ENCODE measurements around the gene SBF2. TPM values are rescaled to one million over a fixed set of nuclear protein-coding genes. Genes with fewer than 3 reads are reported as not detected.
"Not testable (repeated sequence)": the region's sequence is repeated elsewhere in the genome, so short reads cannot be mapped to it uniquely, and the experiment has no call there.

The SBF2 gene
- total and polyA plus RNA-seq, 2 donors, result 8.1 to 10.2 TPM

DNA sequence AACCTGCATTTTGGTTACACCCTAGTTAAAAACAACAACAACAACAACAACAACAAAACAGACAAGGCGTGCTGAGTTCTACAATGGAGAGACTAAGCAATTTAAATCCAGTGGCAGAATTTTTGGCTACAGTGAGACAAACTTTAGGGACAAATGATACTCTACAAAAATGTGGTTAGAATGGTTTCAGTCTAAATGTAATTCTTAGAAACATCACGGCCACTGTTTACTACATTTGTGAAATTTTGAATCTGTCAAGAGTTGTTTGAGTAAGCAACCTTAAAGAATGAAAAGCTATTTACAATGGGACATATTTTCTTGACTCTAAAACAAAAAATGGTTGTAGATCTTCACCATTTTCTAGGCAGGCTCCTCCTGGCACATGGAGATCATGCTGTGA lies 370.7 kb downstream of the SBF2 start:
- H3K4me1 ChIP-seq (ENCODE audit: control insufficient read depth in 2 of 2, insufficient read depth in 2 of 2, low read length in 2 of 2), result no peaks in the 10 kb centered on the region
- no peaks in the 10 kb centered on the region for H3K9me3 ChIP-seq (ENCODE audit: control insufficient read depth in 2 of 2, insufficient read depth in 1 of 2, low read length in 1 of 2)
- H3K4me3 ChIP-seq (ENCODE audit: low read length in 2 of 2), result no peak overlapping the region
- WGBS, result 98% methylated on average over 2 of the region's 2 CpGs
- no peaks in the 10 kb centered on the region for H3K27me3 ChIP-seq (ENCODE audit: control insufficient read depth in 2 of 2, insufficient read depth in 1 of 2, low read length in 1 of 2)
- DNase-seq (ENCODE audit: low read depth in 6 of 9, low spot score in 9 of 9), result no peak
- H3K27ac ChIP-seq (ENCODE audit: low read depth in 1 of 2, low read length in 1 of 2), result no peak overlapping the region
- no peaks in the 10 kb centered on the region for H3K36me3 ChIP-seq (ENCODE audit: control insufficient read depth in 2 of 2, insufficient read depth in 2 of 2, low read length in 1 of 2)

DNA sequence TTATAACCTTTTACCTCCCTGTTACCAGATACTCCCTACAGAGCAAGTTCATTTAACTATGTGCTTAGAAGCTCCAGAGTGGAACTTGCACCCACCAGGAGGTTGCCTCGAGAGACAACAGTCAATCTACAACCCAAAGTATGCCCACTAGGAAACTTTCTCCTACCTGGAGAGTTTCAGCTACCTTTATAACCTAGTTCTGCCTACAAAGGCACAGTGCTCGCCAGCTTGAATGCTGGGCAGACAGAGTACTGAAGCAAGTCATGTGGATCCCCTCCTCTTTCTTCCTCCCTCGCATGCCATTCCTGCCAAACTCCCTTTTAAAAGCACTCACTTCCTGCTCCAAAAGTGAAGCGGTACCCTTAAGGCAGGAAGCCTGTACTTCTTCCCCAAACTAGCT lies 371.2 kb downstream of the SBF2 start:
- Histone ChIP-seq H3K36me3 (ENCODE audit: control insufficient read depth in 2 of 2, insufficient read depth in 2 of 2, low read length in 1 of 2) (no peaks in the 10 kb centered on the region), H3K9me3 (ENCODE audit: control insufficient read depth in 2 of 2, insufficient read depth in 1 of 2, low read length in 1 of 2) (no peaks in the 10 kb centered on the region), H3K4me3 (ENCODE audit: low read length in 2 of 2) (no peak overlapping the region), H3K27me3 (ENCODE audit: control insufficient read depth in 2 of 2, insufficient read depth in 1 of 2, low read length in 1 of 2) (no peaks in the 10 kb centered on the region), H3K27ac (ENCODE audit: low read depth in 1 of 2, low read length in 1 of 2) (no peak overlapping the region), H3K4me1 (ENCODE audit: control insufficient read depth in 2 of 2, insufficient read depth in 2 of 2, low read length in 2 of 2) (no peaks in the 10 kb centered on the region)
- no peak for DNase-seq (ENCODE audit: low read depth in 6 of 9, low spot score in 9 of 9)
- WGBS, result 91% methylated on average over 4 of the region's 4 CpGs

DNA sequence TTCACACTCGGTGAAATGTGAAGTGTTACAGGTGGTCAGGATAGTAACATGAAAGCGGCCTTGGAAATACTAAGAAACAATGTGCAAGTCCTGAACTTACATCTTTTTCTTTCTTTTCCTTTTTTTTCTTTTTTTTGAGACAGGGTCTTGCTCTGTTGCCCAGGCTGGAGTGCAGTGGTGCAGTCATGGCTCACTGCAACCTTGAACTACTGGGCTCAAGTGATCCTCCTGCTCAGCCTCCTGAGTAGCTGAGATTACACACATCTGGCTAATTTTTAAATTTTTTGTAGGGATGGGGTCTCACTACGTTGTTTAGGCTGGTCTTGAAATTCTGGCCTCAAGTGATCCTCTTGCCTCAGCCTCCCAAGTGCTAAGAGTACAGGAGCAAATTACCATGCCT lies 377.5 kb downstream of the SBF2 start:
- no peaks in the 10 kb centered on the region for H3K9me3 ChIP-seq (ENCODE audit: control insufficient read depth in 2 of 2, insufficient read depth in 1 of 2, low read length in 1 of 2)
- WGBS, result 99% methylated on average over 3 of the region's 3 CpGs
- H3K4me1 ChIP-seq (ENCODE audit: control insufficient read depth in 2 of 2, insufficient read depth in 2 of 2, low read length in 2 of 2), result no peaks in the 10 kb centered on the region
- no peak overlapping the region for H3K4me3 ChIP-seq (ENCODE audit: low read length in 2 of 2)
- DNase-seq (ENCODE audit: low read depth in 6 of 9, low spot score in 9 of 9), result no peak
- H3K27me3 ChIP-seq (ENCODE audit: control insufficient read depth in 2 of 2, insufficient read depth in 1 of 2, low read length in 1 of 2), result no peaks in the 10 kb centered on the region
- no peak overlapping the region for H3K27ac ChIP-seq (ENCODE audit: low read depth in 1 of 2, low read length in 1 of 2)
- no peaks in the 10 kb centered on the region for H3K36me3 ChIP-seq (ENCODE audit: control insufficient read depth in 2 of 2, insufficient read depth in 2 of 2, low read length in 1 of 2)

DNA sequence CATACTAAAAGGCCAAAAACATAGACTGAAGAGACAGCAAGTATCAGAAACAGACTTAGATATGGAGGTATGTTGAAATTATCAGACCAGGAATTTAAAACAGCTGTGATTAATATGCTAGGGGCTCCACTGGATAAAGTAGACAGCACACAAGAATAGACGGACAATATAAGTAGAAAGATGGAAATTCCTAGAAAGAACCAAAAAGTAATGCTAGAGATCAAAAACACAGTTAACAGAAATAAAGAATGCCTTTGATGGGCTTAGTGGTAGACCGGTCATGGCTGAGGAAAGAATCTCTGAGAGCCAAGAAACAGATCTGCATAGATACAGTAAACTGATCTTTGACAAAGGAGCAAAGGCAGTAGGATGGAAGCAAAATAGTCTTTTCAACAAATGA lies 380.0 kb downstream of the SBF2 start:
- Histone ChIP-seq H3K4me3 (ENCODE audit: low read length in 2 of 2) (no peak overlapping the region), H3K9me3 (ENCODE audit: control insufficient read depth in 2 of 2, insufficient read depth in 1 of 2, low read length in 1 of 2) (no peaks in the 10 kb centered on the region), H3K4me1 (ENCODE audit: control insufficient read depth in 2 of 2, insufficient read depth in 2 of 2, low read length in 2 of 2) (no peaks in the 10 kb centered on the region), H3K36me3 (ENCODE audit: control insufficient read depth in 2 of 2, insufficient read depth in 2 of 2, low read length in 1 of 2) (no peaks in the 10 kb centered on the region), H3K27me3 (ENCODE audit: control insufficient read depth in 2 of 2, insufficient read depth in 1 of 2, low read length in 1 of 2) (no peaks in the 10 kb centered on the region), H3K27ac (ENCODE audit: low read depth in 1 of 2, low read length in 1 of 2) (no peak overlapping the region)
- WGBS, result 96% methylated on average over 2 of the region's 2 CpGs
- no peak for DNase-seq (ENCODE audit: low read depth in 6 of 9, low spot score in 9 of 9)

DNA sequence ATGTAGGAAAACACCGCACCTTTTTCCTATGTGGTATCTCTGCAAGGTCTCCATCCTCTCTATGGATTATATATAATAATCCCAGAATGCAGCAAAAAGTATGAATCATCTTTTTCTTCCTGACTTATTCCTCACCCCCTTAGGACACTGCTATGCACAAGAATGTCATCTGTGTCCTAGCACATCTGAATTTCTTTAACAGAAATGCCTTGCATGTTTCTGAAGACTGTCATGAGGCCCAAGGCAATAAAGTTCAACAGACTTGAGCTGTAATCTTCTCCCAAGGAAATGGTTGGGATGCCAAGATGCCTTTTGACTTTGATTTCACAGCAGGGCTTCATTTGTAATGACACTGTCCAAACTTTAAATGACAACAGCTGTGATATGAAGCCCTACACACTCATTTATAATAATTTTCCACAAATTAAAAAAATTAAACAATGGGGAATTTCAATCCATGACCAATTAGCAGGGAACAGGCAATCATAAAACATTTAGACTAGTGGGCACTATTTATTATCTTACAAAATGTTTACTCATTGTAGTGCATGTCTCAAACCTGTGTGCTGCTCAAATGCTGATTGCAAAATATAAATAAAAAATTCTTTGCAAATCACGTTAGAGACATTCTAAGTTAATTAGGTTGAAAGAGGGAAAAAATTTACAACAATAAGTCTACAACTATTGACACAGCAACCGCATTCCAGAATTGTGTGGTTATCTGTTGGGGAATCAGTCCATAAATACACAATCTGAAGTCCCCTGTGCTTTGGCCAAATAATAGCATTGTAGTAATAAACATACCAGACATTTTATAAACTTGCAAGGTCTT lies 387.8 kb downstream of the SBF2 start:
- Histone ChIP-seq H3K27ac (ENCODE audit: low read depth in 1 of 2, low read length in 1 of 2) (no peak overlapping the region), H3K9me3 (ENCODE audit: control insufficient read depth in 2 of 2, insufficient read depth in 1 of 2, low read length in 1 of 2) (no peaks in the 10 kb centered on the region), H3K36me3 (ENCODE audit: control insufficient read depth in 2 of 2, insufficient read depth in 2 of 2, low read length in 1 of 2) (no peaks in the 10 kb centered on the region), H3K27me3 (ENCODE audit: control insufficient read depth in 2 of 2, insufficient read depth in 1 of 2, low read length in 1 of 2) (no peaks in the 10 kb centered on the region), H3K4me3 (ENCODE audit: low read length in 2 of 2) (no peak overlapping the region), H3K4me1 (ENCODE audit: control insufficient read depth in 2 of 2, insufficient read depth in 2 of 2, low read length in 2 of 2) (no peaks in the 10 kb centered on the region)
- 97% methylated on average over 3 of the region's 3 CpGs for WGBS
- DNase-seq (ENCODE audit: low read depth in 6 of 9, low spot score in 9 of 9), result no peak

DNA sequence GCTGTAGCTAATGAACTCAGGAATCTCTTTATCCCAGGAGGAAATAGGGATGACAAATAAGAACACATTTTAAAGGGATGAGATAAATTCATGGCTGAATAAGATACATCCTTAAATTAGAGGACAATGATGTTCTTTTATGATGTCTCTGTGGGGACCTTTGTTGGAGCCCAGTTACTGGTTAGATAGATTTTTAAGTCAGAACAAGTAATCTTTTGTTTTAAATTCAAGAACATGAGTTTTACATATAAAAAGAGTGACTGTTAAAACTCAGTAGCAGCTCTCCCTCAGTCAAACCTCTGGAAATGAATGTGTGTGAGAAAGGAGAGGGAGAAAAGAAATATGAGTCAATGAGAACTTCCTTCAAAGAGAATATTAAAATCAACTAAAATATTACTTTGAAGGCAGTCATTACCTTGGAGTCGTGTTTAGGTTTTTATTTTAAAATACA lies 388.5 kb downstream of the SBF2 start:
- no peak overlapping the region for H3K4me3 ChIP-seq (ENCODE audit: low read length in 2 of 2)
- DNase-seq (ENCODE audit: low read depth in 6 of 9, low spot score in 9 of 9), result no peak
- H3K27me3 ChIP-seq (ENCODE audit: control insufficient read depth in 2 of 2, insufficient read depth in 1 of 2, low read length in 1 of 2), result no peaks in the 10 kb centered on the region
- no peak overlapping the region for H3K27ac ChIP-seq (ENCODE audit: low read depth in 1 of 2, low read length in 1 of 2)
- no peaks in the 10 kb centered on the region for H3K4me1 ChIP-seq (ENCODE audit: control insufficient read depth in 2 of 2, insufficient read depth in 2 of 2, low read length in 2 of 2)
- no peaks in the 10 kb centered on the region for H3K9me3 ChIP-seq (ENCODE audit: control insufficient read depth in 2 of 2, insufficient read depth in 1 of 2, low read length in 1 of 2)
- 97% methylated on average over 1 of the region's 1 CpG for WGBS
- no peaks in the 10 kb centered on the region for H3K36me3 ChIP-seq (ENCODE audit: control insufficient read depth in 2 of 2, insufficient read depth in 2 of 2, low read length in 1 of 2)

DNA sequence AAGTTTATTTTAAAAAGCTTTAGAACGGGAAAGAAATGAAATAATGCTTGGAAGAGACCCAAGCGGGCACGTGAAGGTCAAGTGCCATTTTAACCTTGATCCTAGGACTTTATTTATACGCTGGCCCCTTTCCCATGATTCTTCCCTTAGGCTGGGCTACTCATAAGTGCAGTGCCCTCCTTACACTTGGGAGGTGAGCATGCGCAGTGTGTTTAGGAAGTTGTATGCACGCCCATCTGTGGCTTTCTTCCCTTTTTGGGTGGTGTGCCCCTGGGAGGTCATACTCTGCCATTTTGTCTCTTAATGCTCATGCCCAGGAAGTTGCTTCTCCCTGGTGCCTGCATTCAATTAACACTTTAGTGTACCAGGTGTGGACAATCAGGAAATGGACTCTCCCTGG lies 390.4 kb downstream of the SBF2 start:
- DNase-seq (ENCODE audit: low read depth in 6 of 9, low spot score in 9 of 9), result no peak
- Histone ChIP-seq H3K4me1 (ENCODE audit: control insufficient read depth in 2 of 2, insufficient read depth in 2 of 2, low read length in 2 of 2) (no peaks in the 10 kb centered on the region), H3K36me3 (ENCODE audit: control insufficient read depth in 2 of 2, insufficient read depth in 2 of 2, low read length in 1 of 2) (no peaks in the 10 kb centered on the region), H3K27ac (ENCODE audit: low read depth in 1 of 2, low read length in 1 of 2) (no peak overlapping the region), H3K9me3 (ENCODE audit: control insufficient read depth in 2 of 2, insufficient read depth in 1 of 2, low read length in 1 of 2) (no peaks in the 10 kb centered on the region), H3K27me3 (ENCODE audit: control insufficient read depth in 2 of 2, insufficient read depth in 1 of 2, low read length in 1 of 2) (no peaks in the 10 kb centered on the region), H3K4me3 (ENCODE audit: low read length in 2 of 2) (no peak overlapping the region)
- WGBS, result 97% methylated on average over 6 of the region's 6 CpGs

DNA sequence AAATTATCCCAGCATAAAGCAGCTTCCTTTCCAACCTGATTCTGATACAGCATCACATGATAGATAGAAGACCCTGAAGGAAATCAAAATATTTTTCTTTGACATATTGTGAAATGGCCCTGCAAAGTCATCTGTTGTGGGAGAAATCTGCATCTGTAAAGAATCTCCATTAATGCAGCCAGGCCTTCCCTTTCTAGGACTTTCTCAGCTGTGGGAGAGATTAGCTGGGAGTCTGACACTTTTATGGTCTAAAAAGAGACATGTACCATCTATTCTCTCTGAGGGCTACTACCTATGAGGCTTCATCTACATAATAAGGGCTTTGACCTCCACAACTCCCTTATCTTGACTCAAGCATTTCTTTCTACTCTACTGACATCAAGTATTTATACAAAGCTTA lies 392.1 kb downstream of the SBF2 start:
- H3K4me3 ChIP-seq (ENCODE audit: low read length in 2 of 2), result no peak overlapping the region
- no peak for DNase-seq (ENCODE audit: low read depth in 6 of 9, low spot score in 9 of 9)
- no peaks in the 10 kb centered on the region for H3K9me3 ChIP-seq (ENCODE audit: control insufficient read depth in 2 of 2, insufficient read depth in 1 of 2, low read length in 1 of 2)
- H3K4me1 ChIP-seq (ENCODE audit: control insufficient read depth in 2 of 2, insufficient read depth in 2 of 2, low read length in 2 of 2), result no peaks in the 10 kb centered on the region
- no peaks in the 10 kb centered on the region for H3K36me3 ChIP-seq (ENCODE audit: control insufficient read depth in 2 of 2, insufficient read depth in 2 of 2, low read length in 1 of 2)
- H3K27me3 ChIP-seq (ENCODE audit: control insufficient read depth in 2 of 2, insufficient read depth in 1 of 2, low read length in 1 of 2), result no peaks in the 10 kb centered on the region
- H3K27ac ChIP-seq (ENCODE audit: low read depth in 1 of 2, low read length in 1 of 2), result no peak overlapping the region

DNA sequence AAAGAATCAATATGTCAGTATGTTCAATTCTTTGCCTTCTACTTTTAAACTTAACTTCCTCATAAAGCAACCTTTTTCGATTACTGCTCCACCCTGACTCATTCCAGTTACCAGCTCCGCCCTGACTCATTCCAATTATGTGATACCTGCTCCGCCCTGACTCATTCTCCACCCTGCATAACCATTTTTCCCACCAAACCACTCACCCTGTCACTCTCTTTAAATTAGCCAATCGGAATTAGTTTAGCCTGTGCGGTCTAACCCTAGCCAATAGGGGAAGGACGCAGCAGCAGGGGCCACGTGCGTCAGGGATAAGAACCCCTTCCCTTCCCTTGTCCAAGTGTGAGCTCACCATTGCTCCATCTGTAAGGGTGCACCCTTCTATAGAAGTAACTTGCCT lies 393.8 kb downstream of the SBF2 start:
- H3K9me3 ChIP-seq (ENCODE audit: control insufficient read depth in 2 of 2, insufficient read depth in 1 of 2, low read length in 1 of 2); H3K36me3 ChIP-seq (ENCODE audit: control insufficient read depth in 2 of 2, insufficient read depth in 2 of 2, low read length in 1 of 2); H3K4me3 ChIP-seq (ENCODE audit: low read length in 2 of 2); H3K27ac ChIP-seq (ENCODE audit: low read depth in 1 of 2, low read length in 1 of 2); H3K27me3 ChIP-seq (ENCODE audit: control insufficient read depth in 2 of 2, insufficient read depth in 1 of 2, low read length in 1 of 2); H3K4me1 ChIP-seq (ENCODE audit: control insufficient read depth in 2 of 2, insufficient read depth in 2 of 2, low read length in 2 of 2); DNase-seq (ENCODE audit: low read depth in 6 of 9, low spot score in 9 of 9): not testable (repeated sequence)
- 96% methylated on average over 8 of the region's 8 CpGs for WGBS

Measured in thymus (tissue), 11 donors.